Epithelial cell of esophagus (primary cell): Measurements from ENCODE around the gene DNAJB8.
A peak's percentile ranks its signal among the peaks of the same experiment; 100 is the strongest.

ENCODE experiments used
- DNase-seq: peaks from one replicate; pipeline ENCODE4 v3.0.0; 2010; ENCODE audit warnings: low read depth
- H3K4me3 ChIP-seq: 2 replicates; pipeline ENCODE4 v1.5.1; 2011; ENCODE audit warnings: mild to moderate bottlenecking, low read length, control low read depth
- TF ChIP-seq, protein P1 (sequence below): IDR thresholded peaks from 2 replicates; pipeline ENCODE4 v1.5.1; 2011; ENCODE audit warnings: low read depth, mild to moderate bottlenecking, low read length, control low read depth, inconsistent platforms; ENCODE audit not compliant: insufficient read depth; ENCODE audit errors: missing control alignments

The DNAJB8 gene

DNA sequence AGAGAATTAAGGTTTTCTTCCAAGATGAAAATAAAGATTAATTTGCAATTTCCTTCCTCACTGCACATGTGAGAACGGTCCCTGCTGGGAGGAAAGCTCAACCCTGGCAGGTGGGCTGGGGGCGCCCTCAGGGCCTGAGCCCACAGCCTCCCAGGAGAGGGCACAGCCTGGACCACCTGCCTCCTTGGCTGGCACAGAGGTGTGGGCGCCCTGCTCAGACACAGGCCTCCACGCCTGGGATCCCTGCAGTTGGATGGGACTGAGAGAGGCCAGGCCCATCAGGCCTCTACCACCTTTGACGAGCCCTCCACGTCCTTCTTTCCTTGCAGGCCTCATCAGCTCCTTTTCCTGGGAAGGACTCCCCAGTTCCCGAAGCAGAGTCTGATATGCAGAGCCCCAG, 46.4 kb downstream of the DNAJB8 start:
- TF ChIP-seq, protein P1, sequence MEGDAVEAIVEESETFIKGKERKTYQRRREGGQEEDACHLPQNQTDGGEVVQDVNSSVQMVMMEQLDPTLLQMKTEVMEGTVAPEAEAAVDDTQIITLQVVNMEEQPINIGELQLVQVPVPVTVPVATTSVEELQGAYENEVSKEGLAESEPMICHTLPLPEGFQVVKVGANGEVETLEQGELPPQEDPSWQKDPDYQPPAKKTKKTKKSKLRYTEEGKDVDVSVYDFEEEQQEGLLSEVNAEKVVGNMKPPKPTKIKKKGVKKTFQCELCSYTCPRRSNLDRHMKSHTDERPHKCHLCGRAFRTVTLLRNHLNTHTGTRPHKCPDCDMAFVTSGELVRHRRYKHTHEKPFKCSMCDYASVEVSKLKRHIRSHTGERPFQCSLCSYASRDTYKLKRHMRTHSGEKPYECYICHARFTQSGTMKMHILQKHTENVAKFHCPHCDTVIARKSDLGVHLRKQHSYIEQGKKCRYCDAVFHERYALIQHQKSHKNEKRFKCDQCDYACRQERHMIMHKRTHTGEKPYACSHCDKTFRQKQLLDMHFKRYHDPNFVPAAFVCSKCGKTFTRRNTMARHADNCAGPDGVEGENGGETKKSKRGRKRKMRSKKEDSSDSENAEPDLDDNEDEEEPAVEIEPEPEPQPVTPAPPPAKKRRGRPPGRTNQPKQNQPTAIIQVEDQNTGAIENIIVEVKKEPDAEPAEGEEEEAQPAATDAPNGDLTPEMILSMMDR = no peak
- no peak overlapping the region for H3K4me3 ChIP-seq
- DNase-seq = no peak

DNA sequence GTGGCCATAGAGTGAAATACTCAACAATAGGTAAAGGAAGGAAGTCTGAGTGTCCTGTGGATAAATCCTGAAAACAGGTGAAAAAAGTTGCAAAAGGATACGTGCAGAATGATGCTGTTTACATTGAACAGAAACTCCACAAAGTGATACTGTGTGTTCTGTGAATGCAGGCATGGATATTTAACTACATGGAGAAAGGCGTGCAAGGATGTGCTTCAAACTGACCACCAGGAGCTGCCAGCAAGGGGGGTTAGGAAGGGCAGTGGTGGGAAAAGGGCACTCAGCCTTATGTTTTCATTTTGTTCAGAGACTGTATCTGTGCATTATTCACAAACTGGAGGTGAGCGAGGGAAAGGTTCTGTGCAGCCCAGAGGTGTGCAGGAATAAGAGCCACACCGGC, 47.4 kb downstream of the DNAJB8 start:
- TF ChIP-seq, protein P1 = no peak
- no peak for DNase-seq

DNA sequence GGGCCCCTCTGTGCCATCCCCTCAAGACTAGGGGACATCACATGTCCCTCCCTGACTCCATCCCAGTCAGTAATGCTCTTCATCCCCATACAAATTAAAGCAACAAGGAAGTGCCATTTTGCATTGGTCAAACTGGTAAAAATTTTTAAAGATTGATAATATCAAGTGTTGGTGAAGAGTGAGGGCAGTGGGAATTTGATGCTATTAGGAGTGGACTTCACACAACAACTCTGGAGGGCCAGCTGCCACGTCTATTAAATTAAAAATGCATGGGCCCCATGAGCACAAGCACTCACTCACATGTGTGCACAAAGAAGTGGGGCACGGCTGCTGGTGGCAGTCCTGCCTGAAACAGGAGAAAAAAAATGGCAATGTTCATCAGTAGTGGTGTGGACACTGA, 47.8 kb downstream of the DNAJB8 start:
- H3K4me3 ChIP-seq = no peak overlapping the region
- TF ChIP-seq, protein P1 = no peak
- DNase-seq = no peak

More for the DNA sequence above, 47.4 kb downstream of the DNAJB8 start:
- no peak overlapping the region for H3K4me3 ChIP-seq

DNA sequence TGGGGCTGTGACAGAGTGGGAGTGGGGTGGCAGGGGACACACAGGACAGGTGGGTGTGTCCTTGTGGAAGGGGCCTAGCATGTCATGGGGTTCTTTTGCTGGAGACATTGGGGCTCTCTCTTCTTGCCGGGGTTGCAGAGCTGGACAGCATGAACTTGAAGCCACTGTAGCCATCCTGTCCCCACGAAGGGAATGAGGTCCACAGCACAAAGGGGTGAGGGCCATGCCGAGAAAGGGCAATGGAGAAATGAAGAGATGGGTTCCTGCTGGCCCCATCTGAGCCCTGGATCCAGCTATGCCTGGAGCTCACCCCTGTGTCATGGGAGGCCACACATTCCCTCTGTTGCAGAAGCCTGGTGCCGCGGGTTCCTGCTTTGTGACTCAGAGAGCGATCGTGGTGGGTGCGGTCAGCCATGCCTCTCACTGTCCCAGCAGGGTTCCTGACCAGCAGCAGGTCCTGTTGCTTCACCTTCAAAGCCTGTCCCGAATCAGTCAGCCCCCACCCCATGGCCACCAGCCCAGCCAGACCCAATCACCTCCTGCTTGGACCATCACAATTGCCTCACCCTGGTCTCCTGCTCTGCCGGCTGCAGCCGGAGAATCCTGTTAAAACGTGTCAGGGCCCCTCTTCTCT, 50.0 kb downstream of the DNAJB8 start:
- TF ChIP-seq, protein P1 = no peak
- H3K4me3 ChIP-seq = no peak overlapping the region
- peak; percentile 77 for DNase-seq

DNA sequence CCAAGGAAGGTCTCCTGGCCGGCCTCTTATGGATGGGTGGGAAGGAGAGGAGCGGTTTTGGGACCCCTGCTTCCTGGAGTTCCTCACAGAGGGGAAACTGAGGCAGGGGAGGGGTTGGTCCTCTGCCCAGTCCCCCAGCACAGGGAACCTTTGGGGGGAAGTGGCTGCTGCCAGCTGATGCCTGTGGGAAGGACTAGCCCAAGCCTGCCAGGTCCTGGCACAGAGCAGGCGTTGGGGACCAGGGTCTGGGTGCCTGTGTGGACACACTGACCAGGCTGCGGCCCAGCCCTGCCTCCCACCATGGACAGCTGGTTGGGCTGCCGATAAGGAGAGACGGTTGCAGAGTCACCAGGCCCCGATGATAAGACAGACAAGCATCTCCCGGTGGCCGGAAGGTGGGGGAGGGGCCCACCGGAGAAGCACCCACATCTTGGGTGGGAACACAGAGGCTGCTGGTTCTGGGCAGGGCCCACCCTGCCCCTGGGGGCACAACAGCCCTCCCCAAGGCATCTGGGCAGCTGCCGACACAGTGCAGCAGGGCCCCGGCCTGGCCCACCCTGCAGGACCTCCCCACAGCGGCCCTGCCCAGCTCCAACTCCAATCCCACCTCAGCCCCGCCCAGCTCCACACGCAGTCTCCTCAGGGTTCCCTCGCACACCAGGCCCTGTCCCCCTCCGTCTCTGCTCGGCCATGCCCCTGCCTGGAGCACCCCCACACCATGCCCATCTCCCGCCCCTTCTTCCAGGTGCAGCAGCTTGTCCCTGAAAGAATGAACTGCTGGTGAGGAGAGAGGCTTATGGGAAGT, 50.7 kb downstream of the DNAJB8 start:
- DNase-seq = no peak
- TF ChIP-seq, protein P1 = no peak
- H3K4me3 ChIP-seq = no peak overlapping the region

DNA sequence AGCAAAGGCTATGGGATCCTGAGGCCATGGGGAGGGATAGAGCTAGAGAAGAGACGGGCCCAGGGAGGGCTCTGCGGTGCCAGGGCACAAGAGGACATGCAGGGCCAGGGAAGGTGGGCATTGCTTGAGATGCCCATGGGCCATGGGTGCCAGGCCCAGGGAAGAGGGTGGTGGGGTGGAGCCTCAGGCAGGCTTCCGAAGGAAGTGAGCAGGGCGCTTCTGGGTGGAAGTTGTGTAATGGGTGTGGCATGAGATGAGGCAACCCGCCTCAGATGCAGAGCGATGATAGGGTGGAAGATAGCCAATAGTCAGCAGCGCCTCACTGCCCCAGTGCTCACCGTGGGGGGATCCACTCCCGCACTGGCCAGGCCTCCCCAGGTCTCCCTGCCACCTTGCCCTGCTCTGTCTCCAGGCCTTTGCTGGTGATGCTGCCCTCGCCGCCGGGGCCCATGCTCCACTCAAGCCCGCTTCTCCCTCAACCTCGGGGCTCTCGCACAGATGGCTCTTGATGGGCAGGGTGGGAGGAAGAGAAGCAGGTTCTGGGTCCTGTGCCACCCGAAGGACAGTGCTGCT, 51.4 kb downstream of the DNAJB8 start:
- TF ChIP-seq, protein P1 = no peak
- no peak for DNase-seq
- H3K4me3 ChIP-seq = no peak overlapping the region
